Mesenteric fat pad (tissue), 1 donor: ENCODE measurements around the gene FCGR1A. TPM values are rescaled to one million over a fixed set of nuclear protein-coding genes. Genes with fewer than 3 reads are reported as not detected.
"Not testable (repeated sequence)": the region's sequence is repeated elsewhere in the genome, so short reads cannot be mapped to it uniquely, and the experiment has no call there.

Experiments
- DNase-seq: peaks from one replicate; pipeline ENCODE4 v3.0.0-alpha.2; 2020; ENCODE audit warnings: low spot score
- long read RNA-seq: library from polyadenylated mRNA; unstranded; transcript quantifications from one replicate; pipeline ENCODE4 v2.0.0, GENCODE V29; 2020
- total RNA-seq: library from RNA; stranded (reverse); fragmentation: NEBNext Ultra II Directional; extraction: Animal tissue kit (Norgen Biotek cat#: 25700); gene quantifications from one replicate; pipeline ENCODE4 v1.2.1, GENCODE V29; 2021
- donor health status: DM: yes; HTN: yes; CAD: no.

FCGR1A gene
- total RNA-seq = 9.3 TPM
- long read RNA-seq = 0 reads

DNA sequence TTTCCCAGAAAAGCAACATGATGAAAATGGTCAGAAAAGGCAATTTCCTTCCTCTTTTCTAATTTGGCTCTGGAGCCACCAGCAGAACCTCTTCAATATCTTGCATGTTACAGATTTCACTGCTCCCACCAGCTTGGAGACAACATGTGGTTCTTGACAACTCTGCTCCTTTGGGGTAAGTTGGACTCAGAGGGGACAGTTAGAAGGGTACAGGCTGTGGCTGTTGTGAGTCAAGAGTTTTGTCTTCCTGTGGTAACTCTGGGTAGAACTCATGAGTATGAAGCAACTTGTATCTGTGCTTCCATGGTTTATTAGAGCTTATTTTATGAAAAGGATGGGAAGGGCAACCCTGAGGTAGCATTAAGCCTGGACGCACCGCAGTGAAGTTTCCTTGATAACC lies at the start of gene FCGR1A:
Gene FCGR1A, plus strand, starts transcription at position 95 of the 400 bp plus-strand sequence. Its CDS starts 50 bp downstream, at position 145.
- DNase-seq = not testable (repeated sequence)

DNA sequence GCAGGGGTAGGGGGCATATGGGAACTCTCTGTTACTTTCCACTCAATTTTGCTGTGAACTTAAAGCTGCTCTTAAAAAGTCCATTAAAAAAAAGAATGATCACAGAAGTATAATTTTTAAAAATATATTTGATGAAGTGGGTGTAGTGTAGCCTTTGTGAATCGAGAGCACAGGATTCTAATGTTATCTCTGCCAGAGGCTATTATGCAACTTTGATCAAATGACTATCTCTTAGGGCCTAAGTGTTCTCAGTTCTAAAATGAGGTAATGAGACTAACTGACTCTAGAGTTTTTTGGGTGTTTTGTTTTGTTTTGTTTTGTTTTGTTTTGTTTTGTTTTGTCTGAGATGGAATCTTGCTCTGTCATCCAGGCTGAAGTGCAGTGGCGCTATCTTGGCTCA lies 49.7 kb upstream of the FCGR1A start:
- DNase-seq = not testable (repeated sequence)

DNA sequence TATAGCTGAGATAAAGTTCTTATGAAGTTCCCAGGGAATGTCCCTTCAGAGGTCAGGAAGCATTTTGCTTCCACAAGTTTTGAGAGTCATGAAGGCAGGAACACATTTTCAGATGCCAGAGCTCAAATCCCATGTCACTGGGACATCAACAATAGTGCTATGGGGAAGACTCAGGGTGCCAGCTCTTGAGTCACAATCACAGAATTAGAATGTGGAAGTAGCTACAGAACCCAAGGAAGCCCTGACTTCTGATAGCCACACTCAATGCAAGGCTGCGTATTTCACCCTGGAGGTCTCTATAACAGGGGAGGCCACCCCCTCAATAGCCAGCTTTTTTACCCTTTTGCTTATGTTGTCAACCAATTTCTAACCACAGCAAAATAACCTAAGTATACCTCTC lies 47.8 kb upstream of the FCGR1A start:
- DNase-seq = not testable (repeated sequence)

DNA sequence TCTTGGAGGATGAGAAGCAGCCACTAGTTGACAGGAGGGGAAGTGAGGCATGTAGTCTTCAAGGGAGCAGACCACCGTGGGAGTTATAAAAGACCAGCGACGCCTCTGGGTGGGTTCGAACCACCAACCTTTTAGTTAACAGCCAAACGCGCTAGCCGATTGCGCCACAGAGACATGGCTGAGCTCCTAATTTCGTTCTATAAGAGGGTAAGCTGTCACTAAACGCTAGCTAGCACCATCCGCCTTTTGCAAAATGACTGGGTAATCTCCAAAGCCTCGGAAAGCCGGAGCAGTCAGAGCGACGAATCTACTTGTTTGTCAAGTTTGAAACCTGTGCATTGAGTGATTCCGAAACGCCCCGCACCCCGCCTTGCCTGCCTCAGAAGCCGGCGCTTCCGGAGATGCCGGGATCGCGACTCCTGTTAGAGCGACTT lies 42.3 kb upstream of the FCGR1A start:
- not testable (repeated sequence) for DNase-seq

DNA sequence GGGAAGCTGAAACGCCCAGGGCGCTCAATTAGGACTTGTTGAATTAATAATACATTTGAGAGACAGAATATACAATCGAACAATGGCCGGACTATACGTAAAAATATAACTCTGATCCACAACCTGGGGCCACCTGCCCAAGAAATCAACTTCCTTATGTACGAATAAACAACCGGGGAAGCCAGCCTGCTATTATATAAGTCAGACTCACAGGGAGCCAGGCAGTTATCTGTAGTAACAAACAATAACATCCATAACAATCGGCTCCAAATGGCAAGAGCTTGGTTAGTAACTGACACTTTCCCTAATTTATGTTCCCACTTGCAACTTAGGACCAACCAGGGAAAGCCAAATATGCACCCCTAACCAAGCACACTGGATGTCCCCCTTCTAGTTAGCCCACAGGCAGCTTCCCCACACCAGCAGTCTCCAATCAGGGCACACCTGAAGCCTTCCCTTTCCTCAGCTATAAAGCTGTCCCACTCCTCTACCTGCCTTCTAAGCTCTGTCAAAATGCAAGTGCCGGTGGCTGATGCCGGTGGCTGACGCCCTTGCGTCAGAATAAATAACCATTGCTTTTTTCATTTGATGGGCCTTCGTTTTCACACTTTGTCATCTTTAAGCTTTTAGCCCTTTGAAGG lies 41.8 kb upstream of the FCGR1A start:
- not testable (repeated sequence) for DNase-seq

DNA sequence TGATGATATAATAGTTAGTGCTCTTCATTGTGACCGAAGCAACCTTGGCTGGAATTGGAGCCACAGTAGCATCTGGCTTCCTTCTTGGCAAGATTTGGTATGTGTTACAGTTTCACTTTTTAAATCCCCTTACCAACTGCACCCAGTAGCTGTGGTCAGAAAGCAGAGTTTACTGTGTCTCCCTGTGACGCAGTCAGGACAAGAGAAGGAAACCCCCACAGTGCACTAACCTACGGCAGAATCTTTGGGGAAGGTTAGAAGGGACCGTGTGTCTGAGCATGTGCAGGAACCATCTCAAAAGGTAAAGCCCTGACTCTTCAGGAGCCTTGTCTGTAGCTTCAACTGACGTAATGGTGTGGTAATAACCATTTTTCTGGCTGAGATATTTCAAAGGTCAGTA lies 40.6 kb upstream of the FCGR1A start:
- not testable (repeated sequence) for DNase-seq

DNA sequence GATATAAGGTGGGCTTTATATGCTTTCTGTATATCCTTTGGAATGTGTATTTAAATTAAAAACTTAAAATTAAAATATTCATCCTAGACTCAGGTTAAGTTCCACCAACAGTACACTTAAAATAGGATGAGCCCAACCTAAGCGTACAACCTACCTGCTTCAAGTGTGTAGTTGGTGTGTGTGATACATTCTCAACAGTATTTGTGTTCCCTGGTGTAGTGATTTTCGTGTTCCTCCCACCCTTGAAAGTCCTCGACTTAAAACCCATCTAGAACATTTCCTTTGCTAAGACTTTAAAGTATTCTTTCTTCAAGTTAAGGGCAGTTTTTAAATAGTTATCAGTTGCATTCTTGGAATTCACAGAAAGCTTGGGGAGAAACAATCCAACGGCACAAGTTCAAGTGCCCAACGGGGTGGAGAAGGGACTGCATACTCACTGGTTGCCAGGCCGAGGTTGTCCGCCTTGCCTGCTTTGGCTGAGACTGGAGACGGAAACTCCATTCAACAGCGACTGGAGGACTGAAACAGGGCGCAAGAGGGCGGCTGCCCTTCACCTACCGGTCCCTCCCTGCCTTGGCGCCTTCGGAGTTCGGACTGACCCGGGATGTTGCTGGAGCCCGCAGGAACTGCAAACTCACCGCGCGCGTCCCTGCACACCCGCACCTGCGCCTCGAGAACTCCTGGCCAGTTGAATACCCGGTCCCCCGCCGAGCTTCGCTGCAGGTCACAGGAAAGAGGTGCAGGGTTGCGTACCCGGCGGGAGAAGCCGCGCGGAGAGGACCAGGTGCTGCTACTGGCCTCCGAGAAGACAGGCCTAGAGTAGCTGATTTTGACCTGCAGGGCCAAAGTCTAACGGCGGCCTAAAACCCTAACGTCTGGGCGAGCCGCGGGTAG lies 35.8 kb upstream of the FCGR1A start:
- DNase-seq = not testable (repeated sequence)

DNA sequence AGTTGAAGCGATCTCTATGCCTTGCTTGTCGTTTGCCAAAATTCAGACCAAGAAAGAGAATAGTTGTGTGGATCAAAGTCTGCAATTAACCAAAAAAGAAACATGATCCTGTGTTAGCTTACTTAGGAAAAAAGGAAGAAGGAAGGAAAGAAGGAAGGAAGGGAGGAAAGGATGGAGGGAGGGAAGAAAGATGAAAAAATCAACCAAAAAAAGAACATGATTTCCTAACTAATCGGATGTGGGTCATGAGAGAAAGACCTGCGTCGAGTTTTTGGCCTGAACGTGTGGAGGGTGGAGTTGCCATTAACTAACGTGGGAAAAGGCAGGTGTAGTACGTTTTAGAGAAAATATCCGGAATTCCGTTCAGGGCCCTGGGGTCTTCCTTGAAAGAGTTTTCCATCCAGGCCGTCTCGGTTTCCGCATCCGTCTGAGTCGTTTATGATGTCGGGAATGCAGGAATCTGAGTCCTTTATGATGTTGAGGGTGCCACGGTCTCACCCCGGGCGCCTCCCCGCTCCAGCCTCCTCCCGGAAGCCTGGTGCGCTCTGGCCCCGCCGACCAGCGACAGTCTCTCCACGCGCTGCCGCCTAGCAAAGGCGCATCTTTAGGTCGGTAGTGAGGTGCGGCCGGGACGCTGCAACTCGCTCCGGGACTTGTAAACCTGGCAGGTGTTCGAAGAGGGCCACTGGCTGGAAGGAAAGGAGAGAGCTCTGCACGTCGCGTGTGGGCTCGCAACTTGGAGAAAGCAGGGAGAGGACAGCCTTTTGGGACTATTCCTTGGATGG lies 34.9 kb upstream of the FCGR1A start:
- not testable (repeated sequence) for DNase-seq

DNA sequence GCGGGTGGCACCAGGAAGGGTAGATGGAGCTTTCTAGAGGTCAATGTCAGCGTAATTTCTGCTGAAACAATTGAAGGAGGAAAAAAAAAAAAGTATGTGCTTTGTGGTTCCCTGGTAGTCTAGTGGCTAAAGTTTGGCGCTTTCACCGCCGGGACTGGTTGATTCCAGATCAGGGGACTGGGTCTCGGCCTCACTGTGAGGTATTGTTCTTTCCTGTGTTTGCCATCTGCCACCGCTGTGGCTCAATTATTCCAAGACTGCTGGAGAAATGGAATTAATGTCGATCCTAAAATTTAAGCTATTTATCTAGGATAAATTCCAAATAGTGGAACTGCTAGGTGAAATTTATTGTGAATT lies 34.4 kb upstream of the FCGR1A start:
- not testable (repeated sequence) for DNase-seq

DNA sequence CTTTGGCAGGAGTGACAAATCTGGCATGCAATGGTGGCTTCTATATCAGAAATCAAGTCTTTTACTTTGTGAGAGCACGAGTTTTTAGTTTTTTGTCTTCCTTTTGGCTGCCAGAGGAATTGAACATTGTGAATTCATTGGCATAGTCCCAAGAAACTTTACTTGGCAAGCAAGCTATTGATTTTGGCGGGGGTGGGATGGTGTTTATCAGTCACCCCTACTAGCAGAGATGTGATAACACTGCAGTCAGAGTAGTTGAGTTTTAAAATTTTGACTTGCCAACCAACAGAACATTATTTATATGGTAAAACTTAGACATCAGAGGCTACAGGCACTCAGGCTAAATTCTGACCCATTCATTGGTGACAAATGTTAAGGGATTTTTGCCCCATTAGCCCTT lies 31.9 kb upstream of the FCGR1A start:
- not testable (repeated sequence) for DNase-seq

DNA sequence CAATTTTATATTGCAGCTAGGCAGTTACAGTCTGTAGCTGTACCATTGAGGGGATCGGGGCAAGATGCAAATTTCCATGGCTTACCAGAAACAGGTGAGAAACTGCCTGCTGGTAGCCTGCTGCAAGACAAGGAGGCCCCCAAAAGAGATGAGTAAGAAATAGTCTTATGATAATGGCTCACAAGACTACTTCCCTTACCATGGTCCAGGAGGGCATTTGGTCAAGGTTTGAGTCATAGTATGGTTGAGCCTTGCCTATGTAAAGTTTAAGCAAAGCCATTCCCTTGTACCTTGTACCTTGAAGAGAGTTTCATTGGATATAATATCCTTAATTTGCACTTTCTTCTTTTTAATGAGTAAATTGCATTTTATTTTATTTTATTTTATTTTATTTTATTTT lies 30.3 kb upstream of the FCGR1A start:
- not testable (repeated sequence) for DNase-seq

DNA sequence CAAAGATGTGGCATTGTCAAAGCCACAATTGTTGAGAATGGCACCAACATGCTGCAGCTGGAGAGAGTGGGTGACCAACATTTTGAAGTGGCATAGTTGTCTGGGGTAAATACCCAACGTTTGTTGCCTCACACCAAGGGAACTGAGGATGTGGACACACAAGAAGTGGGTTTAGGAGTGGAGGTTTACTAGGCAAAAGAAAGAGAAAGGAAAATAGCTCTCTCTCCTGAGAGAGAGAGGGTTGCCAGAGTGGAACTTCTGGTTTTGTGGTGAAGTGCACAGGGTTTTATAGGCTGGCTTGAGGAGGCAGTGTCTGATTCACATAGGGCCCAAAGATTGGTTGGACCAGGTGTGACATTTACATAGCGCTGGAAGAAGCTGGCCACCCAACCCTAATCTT lies 29.0 kb upstream of the FCGR1A start:
- not testable (repeated sequence) for DNase-seq

DNA sequence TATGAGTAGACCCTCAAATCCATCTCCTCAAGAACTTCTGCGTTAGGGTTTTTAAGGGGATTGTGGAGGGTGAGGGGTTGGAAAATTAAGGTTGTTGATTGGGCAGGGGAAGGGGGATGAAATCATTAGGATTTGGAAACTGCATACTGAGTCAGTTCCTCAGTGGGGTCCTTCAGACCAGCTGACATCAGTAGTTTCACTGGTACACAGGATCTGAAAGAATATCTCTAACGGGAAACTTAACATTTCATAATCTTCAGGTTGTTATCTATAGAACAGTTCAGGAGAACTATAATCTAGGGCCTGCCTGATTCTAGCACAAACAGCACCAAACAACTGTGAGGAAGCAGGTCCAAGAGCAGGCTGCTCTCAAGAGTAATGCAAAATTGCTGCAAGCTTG lies 27.2 kb upstream of the FCGR1A start:
- not testable (repeated sequence) for DNase-seq

DNA sequence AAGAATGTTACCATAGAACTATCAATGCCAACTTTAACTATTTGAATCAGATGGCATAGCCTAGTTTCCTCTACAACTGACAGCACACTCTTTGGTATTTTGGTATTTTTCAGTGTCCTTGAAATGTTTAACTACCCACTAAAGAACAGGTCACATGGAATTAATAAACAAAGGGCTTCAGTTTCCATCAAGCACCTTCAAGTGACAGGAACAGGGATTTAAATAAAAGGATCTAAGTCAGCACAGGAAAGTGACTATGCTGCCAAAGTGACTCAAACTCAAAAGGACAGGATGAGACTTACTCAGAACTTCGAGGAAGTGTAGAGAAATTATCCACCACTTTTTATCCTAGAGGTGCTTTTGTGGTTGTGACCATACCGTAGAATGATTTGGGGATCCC lies 20.2 kb upstream of the FCGR1A start:
- DNase-seq = not testable (repeated sequence)

DNA sequence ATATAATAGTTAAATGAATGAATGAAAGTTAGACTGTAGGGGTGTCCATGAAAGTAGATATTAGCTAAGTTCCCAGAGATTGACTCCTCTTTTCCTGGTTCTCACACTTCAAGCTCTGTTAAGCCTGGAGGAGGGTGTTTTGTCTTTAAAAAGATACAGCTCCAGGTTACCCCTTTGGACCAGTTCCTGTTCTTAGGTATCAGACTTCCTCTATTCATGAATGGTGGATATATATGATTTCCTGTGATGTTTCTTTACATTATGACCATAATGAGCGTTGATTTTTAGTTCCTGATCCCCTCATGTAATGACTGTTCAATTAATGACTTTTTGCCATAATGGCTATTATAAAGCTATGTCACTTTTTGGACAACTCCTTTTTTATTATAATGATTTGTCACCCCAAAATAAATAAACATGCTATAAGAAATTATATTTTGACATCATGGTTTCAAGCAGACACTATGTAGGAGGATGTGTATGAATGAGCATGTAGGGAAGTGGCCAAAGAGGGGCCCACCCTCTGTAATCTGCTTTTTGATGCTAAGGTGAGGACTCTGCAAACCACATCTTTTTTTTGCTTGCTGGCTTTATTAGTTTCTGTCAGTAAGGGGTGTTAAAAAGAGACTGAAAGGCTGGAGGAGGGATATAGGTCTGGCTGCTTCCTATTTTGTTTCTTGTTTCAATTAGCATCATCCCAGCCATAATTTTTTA lies 18.2 kb upstream of the FCGR1A start:
- DNase-seq = not testable (repeated sequence)

DNA sequence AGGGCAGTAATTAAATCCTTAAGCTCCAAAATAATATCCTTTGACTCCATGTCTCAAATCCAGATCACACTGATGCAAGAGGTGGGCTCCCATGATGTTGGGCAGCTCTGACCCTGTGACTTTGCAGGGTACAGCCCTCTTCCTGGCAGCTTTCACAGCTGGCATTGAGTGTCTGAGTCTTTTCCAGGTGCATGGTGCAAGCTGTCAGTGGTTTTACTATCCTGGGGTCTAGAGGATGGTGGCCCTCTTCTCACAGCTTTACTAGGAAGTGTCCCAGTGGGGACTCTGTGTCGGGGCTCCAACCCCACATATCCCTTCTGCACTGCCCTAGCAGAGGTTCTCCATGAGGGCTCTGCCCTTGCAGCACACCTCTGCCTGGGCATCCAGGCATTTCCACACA lies 16.3 kb upstream of the FCGR1A start:
- not testable (repeated sequence) for DNase-seq

DNA sequence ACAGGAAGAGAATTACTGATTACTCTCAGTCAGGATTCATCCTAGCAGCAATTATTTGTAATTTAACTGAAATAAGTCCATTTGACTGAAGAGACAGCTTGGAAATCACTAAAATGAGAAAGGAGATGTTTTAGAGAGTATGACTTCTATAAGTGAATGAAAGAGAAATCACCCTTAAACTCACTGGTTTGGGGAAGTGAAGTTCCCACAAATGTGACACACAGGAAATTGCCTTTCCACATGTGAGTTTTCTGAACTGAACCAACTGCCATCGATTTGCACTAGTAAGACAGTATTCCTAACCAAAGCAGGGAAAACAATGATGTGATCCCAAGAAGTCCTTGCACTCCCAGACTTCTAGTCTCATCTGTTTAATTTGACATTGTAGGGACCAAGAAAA lies 13.3 kb upstream of the FCGR1A start:
- not testable (repeated sequence) for DNase-seq

DNA sequence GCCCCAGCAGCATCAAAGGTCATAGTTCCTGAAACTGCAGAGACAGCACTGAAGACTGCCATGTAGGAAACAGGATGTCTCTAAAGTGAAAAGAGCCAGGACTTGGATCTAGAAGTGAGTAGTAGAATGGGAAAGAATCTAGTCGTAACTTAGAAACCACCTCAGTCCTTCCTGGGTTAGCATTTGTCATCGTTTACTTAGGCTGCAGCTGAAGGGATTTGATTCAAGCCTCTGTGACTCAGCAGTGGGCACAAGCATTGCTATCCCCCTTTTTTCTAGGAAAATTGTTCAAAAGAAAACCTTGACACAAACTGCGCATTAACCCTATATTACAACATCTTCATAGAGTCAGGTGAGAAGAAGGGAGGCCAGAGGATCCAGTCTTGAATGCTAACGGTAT lies 11.8 kb upstream of the FCGR1A start:
- not testable (repeated sequence) for DNase-seq

DNA sequence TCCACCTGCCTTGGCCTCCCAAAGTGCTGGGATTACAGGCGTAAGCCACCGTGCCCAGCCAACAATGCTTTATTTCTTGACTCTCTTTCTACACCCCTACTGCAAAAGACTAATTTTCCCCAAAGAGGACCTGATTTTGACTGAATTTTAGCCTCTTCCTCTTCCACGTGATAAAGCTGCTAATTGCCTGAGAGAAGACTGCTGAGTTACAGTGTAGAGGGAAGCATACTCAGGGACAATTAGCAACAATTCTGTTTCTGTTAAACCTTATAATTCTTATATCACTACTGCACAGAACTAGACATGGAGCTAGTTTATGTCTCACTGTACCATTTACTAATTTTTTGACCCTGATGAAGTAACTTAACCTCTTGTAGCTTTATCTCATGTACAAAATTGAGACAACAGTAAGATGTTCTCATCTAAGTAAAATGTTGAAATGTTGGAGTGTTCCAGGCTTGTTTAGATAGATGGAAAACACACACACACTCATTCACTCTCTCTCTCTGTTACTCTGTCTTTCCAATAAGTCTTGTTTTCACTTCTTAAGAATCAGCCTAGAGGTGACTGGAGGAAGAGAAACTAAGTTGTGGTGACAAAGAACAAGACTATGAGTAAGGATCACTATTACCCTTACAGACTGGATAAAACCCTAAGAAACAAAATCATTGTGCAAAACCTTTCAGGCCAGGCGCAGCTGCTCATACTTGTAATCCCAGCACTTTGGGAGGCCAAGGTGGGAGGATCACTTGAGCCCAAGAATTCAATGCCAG lies 10.7 kb upstream of the FCGR1A start:
- not testable (repeated sequence) for DNase-seq

DNA sequence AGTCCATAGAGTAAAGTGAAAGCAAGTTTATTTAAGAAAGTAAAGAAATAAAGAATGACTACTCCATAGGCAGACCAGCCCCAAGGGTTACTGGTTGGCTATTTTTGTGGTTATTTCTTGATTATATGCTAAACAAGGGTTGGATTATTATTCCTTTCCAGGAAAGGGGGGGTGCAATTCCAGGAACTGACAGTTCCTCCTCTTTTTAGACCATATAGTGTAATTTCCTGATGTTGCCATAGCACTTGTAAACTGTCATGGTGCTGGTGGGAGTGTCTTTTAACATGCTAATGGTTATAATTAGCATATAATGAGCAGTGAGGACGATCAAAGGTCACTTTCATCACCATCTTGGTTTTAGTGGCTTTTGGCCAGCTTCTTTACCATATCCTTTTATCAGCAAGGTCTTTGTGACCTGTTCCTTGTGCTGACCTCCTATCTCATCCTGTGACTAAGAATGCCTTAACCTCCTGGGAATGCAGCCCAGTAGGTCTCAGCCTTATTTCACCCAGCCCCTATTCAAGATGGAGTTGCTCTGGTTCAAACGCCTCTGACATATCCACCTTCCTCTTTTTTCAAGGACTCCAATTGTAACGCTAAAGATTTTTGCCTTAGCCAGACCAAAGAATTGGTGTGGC lies 6.9 kb upstream of the FCGR1A start:
- not testable (repeated sequence) for DNase-seq
